ENCODE measurements around the gene DIS3L2. TPM values are rescaled to one million over a fixed set of nuclear protein-coding genes. Genes with fewer than 3 reads are reported as not detected.

Gene DIS3L2
- total RNA-seq, 4 donors from 2014 or later: 10.3 to 63.9 (median 29.7) TPM

GRCh38 chr2:232234922-232235615, 273.6 kb downstream of the DIS3L2 start:
- intact Hi-C loops (cut with DNase I; ENCODE audit: low total_unique reads): no loop called here
- Histone ChIP-seq H3K27ac (no peak overlapping the region), H3K36me3 (no peaks in the 10 kb centered on the region), H3K9me3 (no peaks in the 10 kb centered on the region), H3K27me3 (no peaks in the 10 kb centered on the region), H3K4me1 (no peaks in the 10 kb centered on the region), H3K4me3 (no peak overlapping the region)
- no peak for DNase-seq
- TF ChIP-seq POLR2A (IDR thresholded peaks at IDR 0.05): no peak

GRCh38 chr2:232235716-232236115, 274.2 kb downstream of the DIS3L2 start:
- TF ChIP-seq POLR2A (IDR thresholded peaks at IDR 0.05) (no peak), CTCF (IDR thresholded peaks at IDR 0.05) (no peak)
- no peaks in the 10 kb centered on the region for H3K4me1 ChIP-seq
- no peak for DNase-seq
- H3K9me3 ChIP-seq: no peaks in the 10 kb centered on the region
- H3K27me3 ChIP-seq: no peaks in the 10 kb centered on the region
- intact Hi-C loops (cut with DNase I; ENCODE audit: low total_unique reads): no loop called here
- H3K27ac ChIP-seq: no peak overlapping the region
- H3K36me3 ChIP-seq: no peaks in the 10 kb centered on the region
- no peak overlapping the region for H3K4me3 ChIP-seq

- intact Hi-C loops (cut with DNase I; ENCODE audit: low total_unique reads): no loop called here
- Histone ChIP-seq H3K27ac (no peak overlapping the region), H3K4me1 (no peaks in the 10 kb centered on the region), H3K36me3 (no peaks in the 10 kb centered on the region), H3K4me3 (no peak overlapping the region), H3K27me3 (no peaks in the 10 kb centered on the region), H3K9me3 (no peaks in the 10 kb centered on the region)
- DNase-seq: no peak
- TF ChIP-seq CTCF (IDR thresholded peaks at IDR 0.05) (no peak), POLR2A (IDR thresholded peaks at IDR 0.05) (no peak)
Measured at GRCh38 chr2:232236200-232236599, 274.7 kb downstream of the DIS3L2 start.

GRCh38 chr2:232237464-232237863, 276.0 kb downstream of the DIS3L2 start:
- no peak for DNase-seq
- Histone ChIP-seq H3K36me3 (no peaks in the 10 kb centered on the region), H3K27me3 (no peaks in the 10 kb centered on the region), H3K4me1 (no peaks in the 10 kb centered on the region), H3K9me3 (no peaks in the 10 kb centered on the region), H3K27ac (no peak overlapping the region), H3K4me3 (no peak overlapping the region)
- intact Hi-C loops (cut with DNase I; ENCODE audit: low total_unique reads): no loop called here
- no peak for TF ChIP-seq POLR2A (IDR thresholded peaks at IDR 0.05)
- TF ChIP-seq CTCF (IDR thresholded peaks at IDR 0.05): no peak

GRCh38 chr2:232238108-232238507, 276.6 kb downstream of the DIS3L2 start:
- no peaks in the 10 kb centered on the region for H3K27me3 ChIP-seq
- intact Hi-C loops (cut with DNase I; ENCODE audit: low total_unique reads): no loop called here
- H3K9me3 ChIP-seq: no peaks in the 10 kb centered on the region
- no peak overlapping the region for H3K27ac ChIP-seq
- TF ChIP-seq CTCF (IDR thresholded peaks at IDR 0.05) (no peak), POLR2A (IDR thresholded peaks at IDR 0.05) (no peak)
- no peak overlapping the region for H3K4me3 ChIP-seq
- no peaks in the 10 kb centered on the region for H3K4me1 ChIP-seq
- DNase-seq: no peak
- no peaks in the 10 kb centered on the region for H3K36me3 ChIP-seq

GRCh38 chr2:232238596-232238995, 277.1 kb downstream of the DIS3L2 start:
- H3K27me3 ChIP-seq: no peaks in the 10 kb centered on the region
- no peaks in the 10 kb centered on the region for H3K36me3 ChIP-seq
- H3K4me1 ChIP-seq: no peaks in the 10 kb centered on the region

More at GRCh38 chr2:232238596-232238995, 277.1 kb downstream of the DIS3L2 start:
- H3K27ac ChIP-seq: no peak overlapping the region
- TF ChIP-seq CTCF (IDR thresholded peaks at IDR 0.05): no peak
- TF ChIP-seq POLR2A (IDR thresholded peaks at IDR 0.05): no peak
- no peak for DNase-seq
- no peak overlapping the region for H3K4me3 ChIP-seq
- no peaks in the 10 kb centered on the region for H3K9me3 ChIP-seq
- intact Hi-C loops (cut with DNase I; ENCODE audit: low total_unique reads): no loop called here

Data from uterus (tissue), 4 donors.